Activated naive CD8-positive, alpha-beta T cell treated with anti-CD3 and anti-CD28 coated beads, Interleukin-2, amount 50 U/mL, for 16 hours (primary cell): Measurements from ENCODE around the gene ZNF516.
"Not testable (repeated sequence)": the region's sequence is repeated elsewhere in the genome, so short reads cannot be mapped to it uniquely, and the experiment has no call there.

ENCODE experiments used
- DNase-seq: peaks from one replicate; pipeline ENCODE4 v3.0.0-alpha.2; 2020; ENCODE audit warnings: low read depth, low spot score

ZNF516 gene, protein sequence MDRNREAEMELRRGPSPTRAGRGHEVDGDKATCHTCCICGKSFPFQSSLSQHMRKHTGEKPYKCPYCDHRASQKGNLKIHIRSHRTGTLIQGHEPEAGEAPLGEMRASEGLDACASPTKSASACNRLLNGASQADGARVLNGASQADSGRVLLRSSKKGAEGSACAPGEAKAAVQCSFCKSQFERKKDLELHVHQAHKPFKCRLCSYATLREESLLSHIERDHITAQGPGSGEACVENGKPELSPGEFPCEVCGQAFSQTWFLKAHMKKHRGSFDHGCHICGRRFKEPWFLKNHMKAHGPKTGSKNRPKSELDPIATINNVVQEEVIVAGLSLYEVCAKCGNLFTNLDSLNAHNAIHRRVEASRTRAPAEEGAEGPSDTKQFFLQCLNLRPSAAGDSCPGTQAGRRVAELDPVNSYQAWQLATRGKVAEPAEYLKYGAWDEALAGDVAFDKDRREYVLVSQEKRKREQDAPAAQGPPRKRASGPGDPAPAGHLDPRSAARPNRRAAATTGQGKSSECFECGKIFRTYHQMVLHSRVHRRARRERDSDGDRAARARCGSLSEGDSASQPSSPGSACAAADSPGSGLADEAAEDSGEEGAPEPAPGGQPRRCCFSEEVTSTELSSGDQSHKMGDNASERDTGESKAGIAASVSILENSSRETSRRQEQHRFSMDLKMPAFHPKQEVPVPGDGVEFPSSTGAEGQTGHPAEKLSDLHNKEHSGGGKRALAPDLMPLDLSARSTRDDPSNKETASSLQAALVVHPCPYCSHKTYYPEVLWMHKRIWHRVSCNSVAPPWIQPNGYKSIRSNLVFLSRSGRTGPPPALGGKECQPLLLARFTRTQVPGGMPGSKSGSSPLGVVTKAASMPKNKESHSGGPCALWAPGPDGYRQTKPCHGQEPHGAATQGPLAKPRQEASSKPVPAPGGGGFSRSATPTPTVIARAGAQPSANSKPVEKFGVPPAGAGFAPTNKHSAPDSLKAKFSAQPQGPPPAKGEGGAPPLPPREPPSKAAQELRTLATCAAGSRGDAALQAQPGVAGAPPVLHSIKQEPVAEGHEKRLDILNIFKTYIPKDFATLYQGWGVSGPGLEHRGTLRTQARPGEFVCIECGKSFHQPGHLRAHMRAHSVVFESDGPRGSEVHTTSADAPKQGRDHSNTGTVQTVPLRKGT

GRCh38 chr18:76495006-76495370, at the start of gene ZNF516:
Gene ZNF516 (minus strand): TSS chr18:76495242. CDS start chr18:76443054, 52,188 bp downstream.
- no peak for DNase-seq

DNA sequence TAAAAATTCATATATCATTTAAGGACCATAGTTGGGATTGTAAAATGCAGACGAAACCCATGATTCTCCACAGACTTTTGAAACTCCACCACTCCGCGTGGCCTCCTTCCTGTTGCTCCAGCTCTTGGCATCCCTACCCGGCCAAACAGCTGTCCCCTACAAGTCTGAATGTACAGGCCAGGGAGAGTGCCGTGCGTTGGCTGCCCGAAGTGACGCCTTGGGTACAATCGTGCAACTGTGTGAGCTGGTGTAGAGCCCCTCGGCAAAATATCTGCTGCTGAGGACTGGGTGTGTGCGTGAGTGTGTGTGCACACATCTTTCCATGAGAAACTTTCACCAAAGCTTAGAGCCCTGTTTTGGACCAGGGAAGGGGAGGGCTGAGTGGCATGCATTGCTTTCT, 43.8 kb upstream of the ZNF516 start:
- DNase-seq = no peak

DNA sequence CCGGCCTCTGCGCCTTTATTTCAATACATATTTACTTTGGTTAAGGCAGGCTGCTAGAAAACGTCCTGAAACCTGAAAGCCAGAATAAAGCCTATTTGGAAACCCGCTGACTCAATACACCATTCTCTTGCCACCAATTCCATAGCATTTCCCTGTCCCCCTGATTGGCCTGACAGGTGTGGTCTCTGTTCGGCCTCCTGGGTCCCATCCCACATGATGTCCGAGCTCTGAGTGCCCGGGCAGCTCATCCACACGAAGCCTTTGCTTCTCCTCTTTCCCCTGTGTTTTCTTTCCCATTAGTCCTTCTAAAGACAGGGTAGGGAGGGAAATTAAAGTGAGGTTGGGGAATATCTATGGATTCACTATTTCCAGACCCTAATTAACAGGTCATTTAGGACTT, 42.6 kb upstream of the ZNF516 start:
- DNase-seq = no peak

DNA sequence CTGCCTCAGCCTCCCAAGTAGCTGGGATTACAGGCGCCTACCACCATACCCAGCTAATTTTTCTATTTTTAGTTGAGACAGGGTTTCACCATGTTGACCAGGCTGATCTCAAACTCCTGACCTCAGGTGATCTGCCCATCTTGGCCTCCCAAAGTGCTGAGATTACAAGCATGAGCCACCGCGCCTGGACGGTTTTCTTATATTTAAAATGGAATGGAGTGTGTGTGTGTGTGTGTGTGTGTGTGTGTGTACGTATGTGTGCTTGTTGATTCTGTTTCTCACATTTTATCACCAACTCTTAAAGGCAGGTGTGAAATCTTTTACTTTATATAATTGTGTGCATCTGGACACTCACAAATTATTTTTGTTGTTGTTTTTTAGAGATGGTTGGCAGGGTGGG, 41.6 kb upstream of the ZNF516 start:
- not testable (repeated sequence) for DNase-seq

DNA sequence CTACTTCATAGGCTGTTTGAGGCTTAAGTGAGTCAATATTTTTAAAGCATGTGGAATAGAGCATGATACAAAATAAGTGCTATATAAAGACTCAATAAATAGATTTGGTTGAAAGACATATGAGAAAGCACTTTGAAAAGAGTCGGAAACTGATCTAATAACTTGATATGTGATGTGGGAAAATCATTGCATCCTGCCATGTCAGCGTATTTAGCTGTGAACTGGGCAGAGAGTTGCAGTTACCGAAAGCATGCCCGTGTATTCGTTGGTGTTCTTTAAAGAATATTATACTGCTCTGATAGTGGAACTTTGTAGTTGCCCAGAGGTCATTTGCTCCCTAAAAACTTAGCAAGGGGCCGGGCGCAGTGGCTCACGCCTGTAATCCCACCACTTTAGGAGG, 37.8 kb upstream of the ZNF516 start:
- DNase-seq = no peak

DNA sequence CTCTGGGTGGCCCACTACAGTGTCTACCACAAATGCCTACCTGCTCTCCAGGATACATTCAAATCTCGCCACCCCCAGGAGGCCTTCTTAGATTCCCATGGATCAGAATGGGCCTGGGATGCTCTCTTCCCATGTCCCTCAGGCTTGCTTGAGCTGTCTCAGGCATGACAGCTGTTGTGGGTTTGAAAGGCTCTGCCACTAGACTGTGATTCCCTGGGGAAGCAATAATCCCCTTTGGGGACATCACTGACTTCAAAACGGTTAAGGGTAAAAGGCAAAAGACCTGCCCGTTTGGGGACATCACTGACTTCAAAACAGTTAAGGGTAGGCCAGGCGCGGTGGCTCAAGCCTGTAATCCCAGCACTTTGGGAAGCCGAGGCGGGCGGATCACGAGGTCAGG, 35.8 kb upstream of the ZNF516 start:
- DNase-seq = no peak

DNA sequence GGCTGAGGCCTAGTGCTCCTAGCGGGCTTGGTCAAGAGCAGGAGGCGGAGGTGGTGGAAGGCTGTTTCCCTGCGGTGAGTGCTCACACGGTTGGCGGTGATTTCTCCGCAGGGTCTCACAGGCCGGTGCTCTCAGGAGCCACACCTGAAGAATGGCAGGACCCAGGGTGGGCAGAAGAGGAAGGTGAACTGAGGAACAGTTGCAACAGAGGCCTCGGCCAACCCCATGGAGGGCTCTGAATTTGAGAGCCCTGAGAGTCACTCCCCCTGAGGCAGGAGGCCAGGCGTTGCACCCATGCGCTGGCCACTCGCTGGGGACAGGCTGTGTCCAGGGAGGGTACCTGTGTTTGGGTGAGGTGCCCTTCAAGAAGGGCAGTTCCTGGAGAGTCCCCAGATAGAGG, 35.3 kb upstream of the ZNF516 start:
- DNase-seq = no peak

- DNase-seq = no peak
These were observed 34.4 kb upstream of the ZNF516 start for GRCh38 chr18:76529433-76529811.

DNA sequence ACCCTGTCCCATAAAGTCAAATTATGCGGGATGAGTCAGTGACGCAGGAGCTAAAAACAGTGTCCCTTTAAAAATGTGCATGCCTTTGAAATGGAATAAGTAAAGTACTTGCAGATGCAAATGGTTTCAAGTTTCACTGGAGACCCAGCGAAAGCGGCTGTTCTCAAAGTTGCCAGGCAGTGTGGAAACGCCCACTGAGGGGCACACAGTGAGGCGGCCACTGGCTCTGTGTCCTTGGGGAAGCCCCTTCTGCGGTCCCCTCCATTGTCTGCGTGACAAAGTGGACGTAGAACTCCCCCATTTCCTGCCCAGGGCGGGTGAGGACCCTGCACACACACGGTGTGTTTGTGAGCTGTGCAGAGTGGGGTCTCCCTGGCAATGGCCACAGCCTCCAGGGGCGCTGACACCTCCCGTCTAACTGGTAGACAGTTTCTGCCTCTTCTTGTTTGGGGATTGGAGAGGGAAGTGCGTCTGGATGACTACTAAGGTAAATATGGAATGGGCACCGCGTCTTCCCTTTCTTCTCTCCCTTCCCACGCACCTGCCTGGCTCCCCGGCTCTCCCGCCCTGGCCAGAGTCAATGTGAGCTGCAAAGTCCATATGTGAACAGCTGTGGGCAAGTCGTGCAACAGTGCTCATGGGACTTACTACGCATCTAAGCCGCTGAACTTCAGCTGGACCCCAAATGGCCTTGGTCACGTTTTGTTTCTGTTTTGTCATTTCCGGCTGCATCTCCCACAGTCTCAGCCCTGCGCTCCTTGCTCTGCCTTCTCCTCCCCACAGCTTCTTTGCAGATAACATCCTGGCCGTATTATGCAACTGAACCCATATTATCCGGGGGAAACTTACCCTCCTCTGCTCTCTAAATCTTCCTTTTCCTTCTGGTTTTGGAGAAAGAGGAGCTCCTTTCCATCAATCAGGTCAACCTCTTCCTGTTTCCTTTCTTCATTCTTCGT, 33.7 kb upstream of the ZNF516 start:
- no peak for DNase-seq

- DNase-seq = no peak
These were observed 30.9 kb upstream of the ZNF516 start for GRCh38 chr18:76525911-76526310.

DNA sequence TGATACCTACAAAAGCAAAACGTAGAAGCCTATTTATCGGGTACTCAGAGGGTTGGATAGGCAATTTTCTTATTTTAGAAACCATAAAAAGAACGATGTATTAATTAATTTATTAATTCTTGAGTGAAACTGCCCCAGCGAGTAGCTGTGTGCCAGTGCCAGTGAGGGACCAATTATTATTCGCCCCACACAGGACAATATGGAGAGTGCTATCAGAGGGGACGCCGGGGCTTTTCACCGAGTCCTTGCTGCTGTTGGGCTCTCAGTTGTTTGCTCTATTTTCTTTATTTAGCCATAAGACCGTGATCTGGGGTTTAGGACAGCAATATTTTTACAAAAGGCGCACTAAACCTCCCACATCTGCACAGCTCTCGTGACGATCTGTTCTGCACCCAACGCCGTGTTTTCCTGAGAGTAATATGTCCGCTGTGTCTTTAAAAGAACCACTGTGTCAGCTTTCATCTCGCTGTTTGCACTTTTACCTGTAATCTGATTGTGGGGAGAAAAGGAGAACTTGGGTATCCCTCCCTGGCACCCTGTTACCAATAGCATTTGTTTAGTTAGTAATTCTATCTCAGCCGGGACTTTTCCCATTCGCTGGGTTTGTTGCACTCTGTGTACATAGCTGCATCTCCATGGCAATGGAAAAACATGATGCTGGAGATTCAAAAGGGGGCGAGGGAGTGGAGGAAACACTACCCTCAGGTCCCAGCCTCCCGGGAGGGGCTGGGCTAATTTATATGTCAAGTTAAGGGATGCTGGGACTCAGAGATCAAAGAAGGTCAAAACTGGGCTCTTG, 30.1 kb upstream of the ZNF516 start:
- DNase-seq = no peak

- DNase-seq = no peak
These were observed 29.4 kb upstream of the ZNF516 start for GRCh38 chr18:76524477-76524876.

- DNase-seq = no peak
These were observed 27.5 kb upstream of the ZNF516 start for GRCh38 chr18:76522551-76522950.

DNA sequence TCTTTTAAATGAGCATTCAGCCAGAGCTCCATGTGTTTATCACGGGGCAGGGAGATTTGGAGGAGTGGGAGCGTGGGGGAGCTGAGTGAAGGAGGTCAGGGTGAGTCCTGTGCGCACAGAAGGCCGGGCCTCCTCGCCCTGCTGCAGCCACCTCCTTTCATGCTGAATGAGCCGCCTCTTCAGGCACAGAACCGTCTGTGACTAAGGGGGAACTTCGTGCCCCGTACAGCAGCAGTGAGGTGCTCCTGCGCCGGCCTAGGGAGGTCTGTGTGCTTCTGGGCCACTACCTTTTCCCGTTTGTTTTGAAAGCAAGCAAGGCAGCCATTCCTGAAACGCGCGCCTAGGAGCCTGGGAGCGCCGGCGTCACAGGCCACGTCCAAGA, 27.1 kb upstream of the ZNF516 start:
- DNase-seq = no peak

DNA sequence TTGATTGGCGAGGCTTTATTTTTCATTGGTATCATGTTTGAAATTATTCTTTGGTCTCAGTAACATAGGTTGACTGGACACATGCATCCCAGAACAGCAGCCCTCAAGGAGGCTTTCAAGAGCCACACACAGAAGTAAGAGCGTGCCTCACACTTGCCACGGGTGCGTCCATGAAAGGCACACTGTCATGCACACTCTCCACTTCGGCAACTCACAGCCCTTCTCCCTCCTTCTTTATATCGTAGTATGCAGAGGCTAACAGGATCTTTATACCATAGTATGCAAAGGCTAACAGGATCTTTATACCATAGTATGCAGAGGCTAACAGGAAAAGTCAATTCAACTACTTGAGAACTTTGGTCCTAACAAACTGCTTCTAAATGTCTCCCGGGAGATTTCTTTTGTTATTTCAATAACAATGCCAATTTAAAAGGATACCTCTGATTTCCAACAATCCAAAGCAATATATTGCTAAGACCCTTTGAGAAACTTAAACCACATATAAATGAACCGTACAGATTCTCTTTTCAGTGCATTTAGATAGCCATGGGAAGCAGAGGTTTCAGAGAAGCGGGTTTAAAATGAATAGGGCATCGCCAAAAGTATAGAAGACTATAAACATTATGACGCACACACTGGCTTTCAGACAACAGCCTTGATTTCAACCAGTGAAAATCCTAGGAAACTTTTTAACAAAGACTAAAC, 26.5 kb upstream of the ZNF516 start:
- DNase-seq = no peak

DNA sequence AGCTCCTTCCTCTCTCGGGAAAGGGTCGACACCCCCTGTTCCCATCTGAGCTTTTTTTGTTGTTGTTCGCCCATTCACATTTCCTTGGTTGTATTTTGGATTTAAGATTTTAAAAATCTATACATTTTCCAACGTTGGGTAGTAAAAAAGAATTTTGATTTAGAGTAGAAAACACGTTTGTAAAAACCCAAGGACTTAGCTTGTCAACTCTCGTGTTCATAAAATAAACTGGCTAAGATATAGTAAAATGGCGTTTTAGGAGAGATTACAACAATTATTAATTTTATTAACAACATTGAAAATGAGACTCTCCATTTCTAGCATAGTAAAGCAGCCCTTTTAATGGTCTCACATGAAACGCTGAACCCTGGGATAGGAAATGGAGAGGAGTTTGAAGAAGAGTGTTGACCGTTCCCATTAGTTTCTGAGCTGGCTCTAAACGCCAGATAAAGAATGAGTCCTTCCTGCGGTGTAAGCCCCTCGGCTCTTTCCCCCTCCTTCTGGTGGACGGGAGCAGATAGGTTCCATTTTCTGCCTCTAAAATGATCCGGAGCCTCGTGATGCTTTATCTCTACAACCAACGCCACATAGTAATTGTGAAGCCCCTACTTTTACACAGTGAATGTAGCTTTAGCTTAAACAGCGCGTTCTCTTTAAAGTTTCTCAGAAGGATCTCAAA, 24.0 kb upstream of the ZNF516 start:
- DNase-seq = no peak

GRCh38 chr18:76518123-76518859, 23.2 kb upstream of the ZNF516 start:
- no peak for DNase-seq

DNA sequence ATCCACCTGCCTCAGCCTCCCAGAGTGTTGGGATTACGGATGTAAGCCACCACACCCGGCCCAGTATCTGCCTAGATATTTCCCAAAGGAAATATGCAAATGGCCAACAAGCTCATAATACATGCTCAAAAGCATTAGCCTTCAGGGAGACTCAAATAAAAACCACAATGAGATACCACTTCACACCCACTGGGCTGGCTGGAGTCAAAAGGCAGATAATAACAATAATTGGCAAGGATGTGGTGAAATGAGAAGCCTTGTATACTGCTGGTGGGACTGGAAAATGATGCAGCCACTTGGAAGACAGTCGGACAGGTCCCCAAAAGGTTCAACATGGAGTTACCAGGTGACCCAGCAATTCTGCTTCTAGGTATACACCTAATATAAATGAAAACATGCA, 20.5 kb upstream of the ZNF516 start:
- no peak for DNase-seq

- no peak for DNase-seq
These were observed 19.5 kb upstream of the ZNF516 start for GRCh38 chr18:76514573-76514972.
